Suprapubic skin (tissue), 3 donors: Measurements from ENCODE around the gene HSPA1L.

ENCODE experiments used
- CTCF ChIP-seq, 2 donors: fragments of 200-600 bp in 1 of 2; fragments of 450-650 bp in 1 of 2; sonication (generic) in 1 of 2; IDR thresholded peaks; one replicate each; pipeline ENCODE4 v1.5.1; 2016 to 2019; ENCODE audit warnings: antibody characterized with exemption in 2 of 2, mild to moderate bottlenecking in 1 of 2, moderate library complexity in 1 of 2
- POLR2AphosphoS5 ChIP-seq, 3 donors: sonication (generic); formaldehyde crosslinking; IDR thresholded peaks; one replicate each; pipeline ENCODE4 v1.6.1; 2017; ENCODE audit warnings: antibody characterized with exemption in 3 of 3

- TF ChIP-seq POLR2AphosphoS5 (IDR thresholded peaks at IDR 0.05) (no peak), CTCF (IDR thresholded peaks at IDR 0.05) (no peak)
Measured at GRCh38 chr6:31780507-31781243, 34.4 kb downstream of the HSPA1L start.
